GM18873 (cell line): Measurements from ENCODE around the gene EYA3.

Source experiments
- ATAC-seq: cut with Tn5 transposase; IDR thresholded peaks from one replicate; pipeline ENCODE4 v1.9.1; 2021; ENCODE audit warnings: mild to moderate bottlenecking, moderate library complexity, moderate number of reproducible peaks; ENCODE audit not compliant: unreplicated experiment, low FRiP score

EYA3 gene

GRCh38 chr1:27974417-27974781, 114.0 kb downstream of the EYA3 start:
- ATAC-seq = no peak

DNA sequence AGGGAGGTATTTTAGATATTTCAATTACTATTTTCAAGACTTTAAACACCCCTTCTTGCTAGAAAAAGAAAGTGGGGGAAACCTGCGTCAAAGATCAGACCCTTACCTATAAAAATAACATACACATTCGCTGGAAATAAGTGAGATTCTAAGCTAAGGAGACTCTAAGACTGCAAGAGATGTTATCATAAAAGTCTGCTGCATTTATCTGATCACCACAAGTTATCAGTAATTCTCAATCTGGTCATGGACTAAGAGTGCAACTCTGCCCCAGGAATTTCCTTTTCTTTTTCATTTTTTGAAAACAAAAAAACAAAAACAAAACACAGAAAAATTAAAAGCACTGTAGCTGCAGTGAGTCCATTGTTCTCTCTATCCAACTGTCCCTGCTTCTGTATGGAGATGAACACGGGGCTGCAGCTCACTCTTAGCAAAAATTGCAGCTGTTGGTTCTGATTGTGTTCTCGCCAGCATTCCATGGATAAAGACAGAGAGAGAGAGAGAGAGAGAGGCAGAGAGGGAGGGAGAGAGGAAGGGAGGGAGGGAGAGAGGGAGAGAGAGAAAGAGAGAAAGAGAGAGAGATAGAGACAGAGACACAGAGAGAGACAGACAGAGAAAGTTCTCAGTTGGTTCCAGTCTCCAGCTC, 114.5 kb downstream of the EYA3 start:
- ATAC-seq = no peak

DNA sequence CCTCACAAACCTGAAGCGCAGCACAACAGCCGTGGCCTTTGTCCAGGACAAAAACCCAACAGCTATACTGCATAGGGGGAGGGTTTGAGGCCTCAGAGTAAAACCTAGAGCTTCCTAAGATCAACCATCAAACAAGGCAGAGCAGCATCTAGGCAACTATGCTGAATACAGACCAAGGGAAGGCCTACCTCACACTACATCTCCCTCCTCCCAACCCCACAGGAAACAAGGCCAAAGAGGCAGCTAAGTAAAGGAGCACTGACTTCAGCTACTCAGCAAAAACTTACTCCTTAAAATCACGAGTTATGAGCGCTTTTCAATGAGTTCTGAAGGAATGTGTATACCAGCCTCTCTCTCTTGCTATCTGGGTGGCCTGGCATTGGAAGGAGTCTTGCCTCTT, 116.3 kb downstream of the EYA3 start:
- ATAC-seq = no peak

GRCh38 chr1:27971674-27972073, 116.7 kb downstream of the EYA3 start:
- no peak for ATAC-seq

GRCh38 chr1:27970401-27970800, 118.0 kb downstream of the EYA3 start:
- no peak for ATAC-seq

DNA sequence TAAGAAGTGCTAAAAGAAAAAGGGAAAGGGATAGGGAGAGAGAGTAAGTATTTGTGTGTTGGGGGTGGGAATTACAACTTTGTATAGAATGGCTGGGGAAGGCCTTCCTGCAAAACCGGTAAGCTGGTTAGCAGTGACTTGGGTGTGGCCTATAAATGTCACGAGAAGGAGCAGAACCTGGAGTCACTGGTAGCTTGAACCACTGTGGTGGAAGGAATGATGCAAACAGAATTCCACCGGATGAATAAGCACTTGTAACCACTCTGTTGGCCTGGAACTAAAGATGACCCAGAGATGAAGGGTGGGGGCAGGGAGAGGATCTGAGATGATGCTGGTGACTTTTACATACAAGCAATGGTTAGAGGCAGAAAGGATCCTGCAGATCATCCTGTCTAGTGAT, 119.7 kb downstream of the EYA3 start:
- ATAC-seq = no peak

- ATAC-seq = no peak
These were observed 120.4 kb downstream of the EYA3 start for GRCh38 chr1:27967884-27968466.

DNA sequence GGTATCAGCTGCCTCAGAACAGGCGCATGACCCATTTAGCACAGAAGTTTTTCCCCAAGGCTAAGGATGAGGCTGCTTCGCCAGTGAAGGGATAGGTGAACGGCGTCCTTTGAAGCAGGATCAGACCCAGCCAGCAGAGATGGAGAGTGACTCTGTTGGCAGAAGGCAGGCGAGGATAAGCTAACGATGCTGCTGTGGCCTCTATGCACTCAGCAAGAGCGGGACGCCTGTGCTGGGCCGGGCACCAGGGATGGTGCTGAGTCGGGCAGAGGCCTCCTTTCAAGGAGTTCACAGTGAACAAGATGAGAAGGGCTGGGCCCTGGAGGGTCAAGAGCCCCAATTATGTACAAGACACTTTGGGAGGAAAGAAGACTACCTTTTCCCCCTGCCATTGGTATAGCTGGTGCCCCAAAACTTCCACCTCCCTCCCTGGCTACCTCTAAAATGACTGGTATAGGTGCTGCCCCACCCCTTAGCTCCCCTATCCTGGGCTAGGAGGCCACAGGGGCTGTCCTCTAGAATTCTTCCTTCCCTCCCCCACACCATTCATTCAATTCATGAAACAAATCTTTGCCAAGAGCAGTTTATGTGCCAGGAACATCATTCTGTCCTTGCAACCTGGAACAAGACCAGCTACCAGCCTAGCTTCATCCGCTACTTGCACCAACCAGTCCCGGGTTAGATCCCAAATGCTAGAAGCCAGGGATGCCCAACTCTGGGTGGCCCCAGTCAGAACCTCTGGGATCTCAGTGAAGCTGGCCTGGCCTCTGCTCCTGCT, 121.1 kb downstream of the EYA3 start:
- no peak for ATAC-seq

DNA sequence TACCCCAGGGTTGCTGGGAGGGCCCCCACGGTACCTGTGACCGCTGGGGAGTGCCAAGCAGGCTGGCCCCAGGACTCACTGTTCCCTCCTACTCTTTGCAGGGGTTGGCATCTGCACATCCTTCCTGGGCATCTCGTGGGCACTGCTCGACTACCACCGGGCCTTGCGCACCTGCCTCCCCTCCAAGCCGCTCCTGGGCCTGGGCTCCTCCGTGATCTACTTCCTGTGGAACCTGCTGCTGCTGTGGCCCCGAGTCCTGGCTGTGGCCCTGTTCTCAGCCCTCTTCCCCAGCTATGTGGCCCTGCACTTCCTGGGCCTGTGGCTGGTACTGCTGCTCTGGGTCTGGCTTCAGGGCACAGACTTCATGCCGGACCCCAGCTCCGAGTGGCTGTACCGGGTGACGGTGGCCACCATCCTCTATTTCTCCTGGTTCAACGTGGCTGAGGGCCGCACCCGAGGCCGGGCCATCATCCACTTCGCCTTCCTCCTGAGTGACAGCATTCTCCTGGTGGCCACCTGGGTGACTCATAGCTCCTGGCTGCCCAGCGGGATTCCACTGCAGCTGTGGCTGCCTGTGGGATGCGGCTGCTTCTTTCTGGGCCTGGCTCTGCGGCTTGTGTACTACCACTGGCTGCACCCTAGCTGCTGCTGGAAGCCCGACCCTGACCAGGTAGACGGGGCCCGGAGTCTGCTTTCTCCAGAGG, 121.9 kb downstream of the EYA3 start:
- no peak for ATAC-seq

DNA sequence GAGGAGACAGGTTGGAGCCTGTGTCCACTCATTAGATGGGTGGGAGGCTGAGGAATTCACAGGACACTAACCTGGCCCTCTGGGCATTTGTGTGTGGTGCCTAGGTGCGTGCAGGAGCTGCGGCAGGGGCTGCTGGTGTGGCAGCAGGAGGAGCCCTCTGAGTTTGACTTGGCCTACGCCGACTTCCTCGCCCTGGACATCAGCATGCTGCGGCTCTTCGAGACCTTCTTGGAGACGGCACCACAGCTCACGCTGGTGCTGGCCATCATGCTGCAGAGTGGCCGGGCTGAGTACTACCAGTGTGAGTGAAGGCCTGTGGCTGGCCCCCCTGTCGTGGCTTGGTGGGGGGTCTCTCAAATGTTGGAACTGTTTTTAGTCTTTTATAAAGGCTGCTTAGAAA, 125.0 kb downstream of the EYA3 start:
- no peak for ATAC-seq

- no peak for ATAC-seq
These were observed 126.7 kb downstream of the EYA3 start for GRCh38 chr1:27961646-27962221.

DNA sequence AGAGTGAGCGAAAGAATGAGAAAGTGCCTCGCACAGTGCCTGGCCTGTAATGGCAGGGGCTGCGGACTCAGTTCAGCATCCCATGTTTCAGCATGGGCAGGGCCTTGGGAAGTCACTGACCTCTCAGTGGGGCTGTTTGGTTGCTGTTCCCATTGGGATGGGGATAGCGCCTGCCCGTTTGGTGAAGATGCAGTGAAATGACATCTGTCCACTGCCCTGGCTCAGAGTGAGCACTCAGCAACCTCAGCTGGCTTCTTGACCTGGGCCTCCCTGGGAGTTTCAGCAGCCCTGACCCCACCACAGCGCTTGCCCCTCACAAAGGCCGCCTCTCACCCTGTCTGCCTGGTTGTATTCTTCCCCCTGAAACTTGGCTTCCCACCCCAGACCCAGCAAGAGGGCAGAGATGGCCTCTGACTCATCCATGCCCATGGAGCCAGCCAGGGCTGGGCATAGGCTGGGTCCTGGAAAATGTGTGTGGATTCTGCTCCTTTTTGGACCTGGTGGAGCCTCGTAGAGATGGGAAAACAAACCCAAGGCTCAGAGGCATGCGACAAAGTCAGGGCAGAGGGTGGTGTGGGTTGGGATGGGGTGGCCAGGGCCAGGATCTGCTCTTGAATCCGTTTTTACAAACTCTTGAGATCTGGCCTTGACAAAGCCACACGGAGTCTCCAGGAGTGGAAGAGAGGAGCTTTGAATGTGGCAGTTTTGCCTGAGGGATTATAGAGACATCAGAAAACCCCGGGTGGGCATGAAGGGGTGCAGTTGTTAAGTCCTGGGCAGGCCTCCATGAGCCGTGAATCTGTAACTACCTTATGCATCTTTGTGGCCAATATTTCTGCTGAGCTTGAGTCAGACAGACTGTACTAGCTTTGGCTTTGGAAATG, 127.4 kb downstream of the EYA3 start:
- ATAC-seq = no peak

DNA sequence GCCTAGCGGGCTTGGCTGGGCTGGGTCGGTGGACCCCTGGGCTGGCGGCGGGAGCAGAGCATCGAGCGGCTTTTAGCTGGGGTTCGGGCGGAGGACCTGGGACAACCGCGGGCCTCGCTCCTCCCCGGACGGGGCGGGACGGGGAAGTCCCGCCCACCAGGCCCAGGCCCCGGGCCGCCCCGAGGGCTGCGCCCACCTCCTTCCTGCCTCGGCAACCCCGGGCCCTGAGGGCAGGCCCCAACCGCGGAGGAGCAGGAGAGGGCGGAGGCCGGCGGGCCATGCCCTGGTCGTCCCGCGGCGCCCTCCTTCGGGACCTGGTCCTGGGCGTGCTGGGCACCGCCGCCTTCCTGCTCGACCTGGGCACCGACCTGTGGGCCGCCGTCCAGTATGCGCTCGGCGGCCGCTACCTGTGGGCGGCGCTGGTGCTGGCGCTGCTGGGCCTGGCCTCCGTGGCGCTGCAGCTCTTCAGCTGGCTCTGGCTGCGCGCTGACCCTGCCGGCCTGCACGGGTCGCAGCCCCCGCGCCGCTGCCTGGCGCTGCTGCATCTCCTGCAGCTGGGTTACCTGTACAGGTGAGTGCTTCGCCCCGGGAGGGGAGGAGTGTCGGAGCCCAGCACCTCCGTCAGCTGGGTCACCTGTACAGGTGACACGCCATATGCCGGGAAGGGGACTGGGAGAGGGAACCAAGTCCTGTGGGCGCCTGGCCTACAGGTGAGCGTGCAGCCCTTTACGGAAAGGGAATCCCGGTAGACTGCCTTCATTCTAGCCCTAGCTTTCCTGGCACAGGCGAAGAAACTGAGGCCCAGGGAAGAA, 128.4 kb downstream of the EYA3 start, which contains the start of gene XKR8:
Gene XKR8 (plus strand): TSS at position 182 of the 812 bp plus-strand sequence. CDS start 97 bp downstream, at position 279.
- no peak for ATAC-seq

GRCh38 chr1:27958513-27958912, 129.9 kb downstream of the EYA3 start:
- no peak for ATAC-seq

DNA sequence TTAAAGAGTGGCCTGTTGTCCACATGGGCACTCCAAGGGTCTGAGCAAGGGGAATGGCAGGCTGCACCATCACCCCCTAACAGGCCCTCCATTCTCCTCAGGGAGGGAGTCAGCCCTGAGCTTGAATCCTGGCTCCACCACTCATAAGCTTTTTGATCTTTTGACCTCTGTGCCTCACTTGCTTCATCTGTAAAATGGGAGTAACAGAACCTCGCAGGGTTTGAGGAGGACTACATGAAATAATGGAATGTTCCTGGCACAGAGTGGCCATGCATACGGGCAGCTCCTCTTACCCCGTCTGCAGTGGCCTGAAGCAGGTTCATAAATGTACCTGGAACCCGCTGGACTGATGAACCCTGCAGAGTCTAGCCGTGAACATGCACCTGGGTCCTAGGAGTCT, 130.8 kb downstream of the EYA3 start:
- no peak for ATAC-seq

DNA sequence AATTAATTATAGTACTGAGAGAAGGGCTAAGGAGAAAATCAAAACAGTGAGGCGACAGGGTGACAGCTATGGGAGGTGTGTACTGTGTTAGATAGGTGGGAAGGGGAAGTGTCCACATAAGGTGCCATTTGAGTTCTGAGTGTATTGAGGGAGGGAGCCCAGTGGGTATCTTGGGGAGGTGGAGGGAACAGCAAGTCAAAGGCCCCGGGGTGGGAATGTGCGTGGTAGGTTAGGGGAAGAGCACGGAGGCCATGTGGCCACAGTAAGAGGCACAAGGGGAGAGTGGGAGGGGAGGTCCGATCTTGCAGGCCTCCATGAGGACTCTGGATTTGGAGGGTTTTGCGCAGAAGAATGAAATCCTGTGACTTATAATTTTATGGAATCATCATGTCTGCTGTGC, 131.6 kb downstream of the EYA3 start:
- no peak for ATAC-seq

DNA sequence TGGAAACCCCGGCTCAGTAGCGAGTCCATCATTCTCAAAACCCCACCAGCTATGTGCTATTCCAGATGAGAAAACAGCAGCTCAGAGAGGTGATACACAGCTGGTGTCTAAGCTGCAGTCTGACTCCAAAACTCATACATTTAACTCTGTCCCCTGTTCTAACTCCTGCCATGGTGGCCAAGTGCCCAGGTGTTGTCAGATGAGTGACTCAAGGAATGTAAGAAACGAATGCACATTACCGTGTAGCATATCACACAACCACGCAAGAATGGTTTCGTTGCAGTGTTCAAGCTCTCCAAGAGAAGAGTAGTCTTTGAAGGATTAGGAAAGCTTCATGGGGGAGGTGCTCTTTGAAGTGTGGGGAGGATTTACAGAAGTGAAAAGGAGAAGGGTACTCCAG, 133.3 kb downstream of the EYA3 start:
- no peak for ATAC-seq

DNA sequence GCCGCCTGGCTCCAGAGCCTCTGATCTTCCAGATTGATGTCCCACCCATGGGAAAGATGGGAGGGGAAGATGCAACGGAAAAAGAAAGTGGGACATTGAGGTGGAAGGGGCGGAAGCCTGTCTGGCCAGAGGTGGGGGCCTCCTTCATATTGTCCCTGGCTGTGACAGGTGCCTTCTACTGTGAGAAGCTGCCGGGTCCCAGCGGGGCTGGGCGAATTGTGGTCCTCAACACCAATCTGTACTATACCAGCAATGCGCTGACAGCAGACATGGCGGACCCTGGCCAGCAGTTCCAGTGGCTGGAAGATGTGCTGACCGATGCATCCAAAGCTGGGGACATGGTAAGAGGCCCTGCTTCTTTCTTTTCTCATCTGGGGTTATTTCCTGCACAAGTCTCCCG, 134.2 kb downstream of the EYA3 start:
- no peak for ATAC-seq

DNA sequence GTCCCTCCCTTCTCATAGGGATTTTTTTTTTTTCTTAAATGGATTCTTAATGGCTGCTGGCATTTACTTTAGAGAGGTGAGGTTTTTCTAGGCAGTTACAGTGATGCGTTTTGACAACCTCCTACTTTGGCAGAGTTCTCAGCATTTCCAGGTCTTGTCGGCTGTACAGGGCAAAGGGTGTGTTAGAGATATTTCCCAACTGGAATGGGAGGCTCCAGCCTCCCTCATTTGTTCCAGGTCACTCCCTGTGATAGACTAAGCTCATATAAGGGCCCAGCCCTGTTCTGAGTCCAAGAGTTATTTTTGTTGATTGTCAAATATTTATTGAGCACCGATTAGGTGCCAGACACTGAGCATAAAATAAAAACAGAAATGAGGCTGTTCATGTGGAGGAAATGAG, 136.3 kb downstream of the EYA3 start:
- no peak for ATAC-seq
